Endothelial cell of umbilical vein (primary cell): ENCODE measurements around the gene SCLY. TPM values are rescaled to one million over a fixed set of nuclear protein-coding genes. Genes with fewer than 3 reads are reported as not detected.

ENCODE experiments used
- Bru-seq: library from RNA; stranded (reverse); fragments of 400-500 nt; gene quantifications from one replicate; lab custom pipeline; 2021; lab: Mats Ljungman, UMichigan
- BruChase-seq, 2 experiments: library from RNA; stranded (reverse); fragments of 400-500 nt; gene quantifications; one replicate each; lab custom pipeline; 2021; lab: Mats Ljungman, UMichigan
- BruUV-seq: library from RNA; stranded (reverse); fragments of 400-500 nt; replicated peaks from 2 replicates; lab custom pipeline; 2021; lab: Mats Ljungman, UMichigan
- CTCF ChIA-PET: fragments of 300-600, 350-600 bp; sonication (Branson Sonifier 250); formaldehyde crosslinking; loops from one replicate; lab custom pipeline; 2021; ENCODE audit warnings: antibody characterized with exemption, inconsistent platforms; lab: Charles Lee
- POLR2A ChIA-PET: fragments of 300-600, 350-600 bp; sonication (Branson Sonifier 250); formaldehyde crosslinking; loops from one replicate; lab custom pipeline; 2021; ENCODE audit warnings: antibody characterized with exemption, inconsistent platforms; lab: Charles Lee
- DNase-seq: peaks from one replicate; pipeline ENCODE4 v3.0.0-alpha.2; 2011; ENCODE audit warnings: low read depth, low spot score
- FAIRE-seq: peaks from 2 replicates; lab custom pipeline; 2011; peaks lifted over from hg19 to GRCh38; lab: Jason Lieb, UNC
- H2AFZ ChIP-seq: 2 replicates; pipeline ENCODE4 v1.6.0; 2012; ENCODE audit warnings: low read depth, low read length, control low read depth, inconsistent platforms
- H3K27ac ChIP-seq: 2 replicates; pipeline ENCODE4 v1.5.1; 2011; ENCODE audit warnings: low read depth, mild to moderate bottlenecking, control low read depth, low read length, moderate library complexity; ENCODE audit not compliant: insufficient read depth
- H3K27me3 ChIP-seq, 2 experiments: 2 replicates each; pipeline versions ENCODE4 v1.6.0 to v1.6.1; 2011; ENCODE audit warnings: low read length in 2 of 2, mixed read lengths in 1 of 2; ENCODE audit not compliant: control insufficient read depth in 2 of 2, insufficient read depth in 2 of 2
- H3K36me3 ChIP-seq, 2 experiments: 2 replicates in 1 of 2; 3 replicates in 1 of 2; pipeline ENCODE4 v1.5.1; 2011; ENCODE audit warnings: low read length in 2 of 2, mild to moderate bottlenecking in 1 of 2, moderate library complexity in 1 of 2; ENCODE audit not compliant: control insufficient read depth in 2 of 2, insufficient read depth in 2 of 2; ENCODE audit errors: extremely low read depth in 1 of 2
- H3K4me1 ChIP-seq: 3 replicates; pipeline ENCODE4 v1.5.1; 2011; ENCODE audit warnings: mild to moderate bottlenecking, low read length; ENCODE audit not compliant: control insufficient read depth, insufficient read depth; ENCODE audit errors: extremely low read depth
- H3K4me2 ChIP-seq: 2 replicates; pipeline ENCODE4 v1.6.1; 2011; ENCODE audit warnings: low read length, control low read depth, mixed read lengths; ENCODE audit not compliant: insufficient read depth
- H3K4me3 ChIP-seq, 3 experiments: fragments of 200-600 bp in 1 of 3; sonication (generic), shearing (Covaris generic) in 1 of 3; replicated peaks in 1 of 3; 2 replicates each; pipeline ENCODE4 v1.5.1; 2011 to 2016; ENCODE audit warnings: control low read depth in 3 of 3, low read length in 3 of 3, mild to moderate bottlenecking in 2 of 3, inconsistent platforms in 1 of 3, low read depth in 1 of 3, moderate library complexity in 1 of 3; ENCODE audit not compliant: insufficient read depth in 1 of 3
- H3K79me2 ChIP-seq: 2 replicates; pipeline ENCODE4 v1.6.0; 2012; ENCODE audit warnings: low read length, inconsistent platforms; ENCODE audit not compliant: control insufficient read depth, insufficient read depth
- H3K9ac ChIP-seq: replicated peaks from 2 replicates; pipeline ENCODE3; 2011; ENCODE audit warnings: low read length, control low read depth; ENCODE audit not compliant: insufficient read depth; ENCODE audit errors: extremely low read depth
- H3K9me1 ChIP-seq: replicated peaks from 3 replicates; pipeline ENCODE4 v1.6.0; 2011; ENCODE audit warnings: mild to moderate bottlenecking, low read length; ENCODE audit not compliant: control insufficient read depth, insufficient read depth; ENCODE audit errors: extremely low read depth
- H3K9me3 ChIP-seq: replicated peaks from 2 replicates; pipeline ENCODE4 v1.5.1; 2012; ENCODE audit warnings: low read length, inconsistent platforms; ENCODE audit not compliant: control insufficient read depth, insufficient read depth
- H4K20me1 ChIP-seq: replicated peaks from 2 replicates; pipeline ENCODE3; 2011; ENCODE audit warnings: mild to moderate bottlenecking, low read length; ENCODE audit not compliant: control insufficient read depth, insufficient read depth; ENCODE audit errors: extremely low read depth
- EZH2 ChIP-seq: IDR thresholded peaks from 2 replicates; pipeline ENCODE4 v1.6.1; 2012; ENCODE audit warnings: borderline replicate concordance, low read depth, mild to moderate bottlenecking, moderate library complexity, low read length, inconsistent platforms; ENCODE audit not compliant: severe bottlenecking
- FOS ChIP-seq: IDR thresholded peaks from 2 replicates; pipeline ENCODE4 v1.6.1; 2011; ENCODE audit warnings: mild to moderate bottlenecking, low read length, moderate library complexity, borderline replicate concordance; ENCODE audit not compliant: insufficient read depth
- JUN ChIP-seq: IDR thresholded peaks from 2 replicates; pipeline ENCODE4 v1.6.1; 2011; ENCODE audit warnings: borderline replicate concordance, low read depth; ENCODE audit not compliant: insufficient read length, insufficient read depth
- POLR2A ChIP-seq: IDR thresholded peaks from 2 replicates; pipeline ENCODE4 v1.6.1; 2012; ENCODE audit warnings: low read depth, mild to moderate bottlenecking, control low read depth, low read length
- POLR2AphosphoS5 ChIP-seq: IDR thresholded peaks from 2 replicates; pipeline ENCODE4 v1.6.1; 2012; ENCODE audit warnings: low read depth, mild to moderate bottlenecking, control low read depth, low read length, moderate library complexity; ENCODE audit not compliant: insufficient read depth
- dilution Hi-C: fragments of 300-500 bp; cut with MboI; formaldehyde crosslinking; loops from one replicate; pipeline ENCODE4 v1.15.0; 2019; ENCODE audit warnings: low sequenced_read_pairs; ENCODE audit not compliant: extremely low pct_ligation_motif_present
- intact Hi-C: fragments of 100-400 bp; cut with micrococcal nuclease; formaldehyde crosslinking; loops from one replicate; pipeline ENCODE4 v1.10.0; 2022
- long read RNA-seq: library from polyadenylated mRNA; stranded (forward); transcript quantifications from one replicate; pipeline ENCODE4 v2.0.0, GENCODE V29; 2021
- polyA minus RNA-seq, 3 experiments: library from RNA; depleted of rRNA, polyadenylated mRNA; stranded (reverse); fragments of >200 nt; gene quantifications; 1 replicate in 1 of 3; 2 replicates in 2 of 3; pipeline ENCODE4 v1.2.3, GENCODE V29; 2011
- polyA plus RNA-seq, 4 experiments: library from polyadenylated mRNA; depleted of rRNA in 3 of 4; stranded (reverse) in 3 of 4; unstranded in 1 of 4; fragments of >200 nt; gene quantifications; 2 replicates each; pipeline versions ENCODE4 v1.2.1 to v1.2.3, GENCODE V29; 2011 to 2012; ENCODE audit warnings: missing spikeins in 1 of 4
- total RNA-seq: library from RNA; stranded (reverse); gene quantifications from 2 replicates; pipeline ENCODE4 v1.2.3, GENCODE V29; 2021
- TF ChIP-seq, protein P1 (sequence below), 2 donors: IDR thresholded peaks; 1 replicate in 1 of 2; 2 replicates in 1 of 2; pipeline ENCODE4 v1.5.1; 2011; ENCODE audit warnings: low read length in 2 of 2, mild to moderate bottlenecking in 2 of 2, moderate library complexity in 2 of 2, control low read depth in 1 of 2, inconsistent platforms in 1 of 2, low read depth in 1 of 2; ENCODE audit not compliant: insufficient read depth in 1 of 2; ENCODE audit errors: extremely low read depth in 1 of 2
- TF ChIP-seq, protein P2 (sequence below): IDR thresholded peaks from 2 replicates; pipeline ENCODE4 v1.6.1; 2011; ENCODE audit not compliant: insufficient read depth, insufficient read length

SCLY gene, protein sequence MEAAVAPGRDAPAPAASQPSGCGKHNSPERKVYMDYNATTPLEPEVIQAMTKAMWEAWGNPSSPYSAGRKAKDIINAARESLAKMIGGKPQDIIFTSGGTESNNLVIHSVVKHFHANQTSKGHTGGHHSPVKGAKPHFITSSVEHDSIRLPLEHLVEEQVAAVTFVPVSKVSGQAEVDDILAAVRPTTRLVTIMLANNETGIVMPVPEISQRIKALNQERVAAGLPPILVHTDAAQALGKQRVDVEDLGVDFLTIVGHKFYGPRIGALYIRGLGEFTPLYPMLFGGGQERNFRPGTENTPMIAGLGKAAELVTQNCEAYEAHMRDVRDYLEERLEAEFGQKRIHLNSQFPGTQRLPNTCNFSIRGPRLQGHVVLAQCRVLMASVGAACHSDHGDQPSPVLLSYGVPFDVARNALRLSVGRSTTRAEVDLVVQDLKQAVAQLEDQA
- 28.6 and 32.7 TPM in 2 replicates for total RNA-seq
- 22.6 and 24.5 TPM in 2 replicates for polyA plus RNA-seq
- 18.0 and 18.2 TPM in 2 replicates for polyA plus RNA-seq (2011; cell fraction: cytosol; rRNA removed)
- polyA plus RNA-seq (2011; cell fraction: nucleus; rRNA removed): 23.5 and 29.6 TPM in 2 replicates
- polyA plus RNA-seq (2012): 16.8 and 18.3 TPM in 2 replicates
- 22.7 and 26.7 TPM in 2 replicates for polyA minus RNA-seq
- 15.9 TPM for polyA minus RNA-seq (2011; cell fraction: cytosol; rRNA and poly(A)+ RNA removed)
- 15.7 and 21.2 TPM in 2 replicates for polyA minus RNA-seq (2011; cell fraction: nucleus; rRNA and poly(A)+ RNA removed)
- percentile 65 among the genes with signal in this experiment for Bru-seq, nascent RNA
- BruChase-seq, experiment 1, labeled RNA remaining after a 6-hour chase: percentile 67 among the genes with signal in this experiment
- BruChase-seq, experiment 2, labeled RNA remaining after a 2-hour chase: percentile 82 among the genes with signal in this experiment
- long read RNA-seq, transcript SCLY-202 (8 exons, 1,774 nt): minor isoform, 11 of 49 reads
- long read RNA-seq, transcript SCLY-201 (12 exons, 2,562 nt): major isoform, 15 of 49 reads
- long read RNA-seq, partial matches to known transcripts: 12 of 49 reads
- long read RNA-seq, other reads (novel, unspliced or antisense): 10 of 49 reads

DNA sequence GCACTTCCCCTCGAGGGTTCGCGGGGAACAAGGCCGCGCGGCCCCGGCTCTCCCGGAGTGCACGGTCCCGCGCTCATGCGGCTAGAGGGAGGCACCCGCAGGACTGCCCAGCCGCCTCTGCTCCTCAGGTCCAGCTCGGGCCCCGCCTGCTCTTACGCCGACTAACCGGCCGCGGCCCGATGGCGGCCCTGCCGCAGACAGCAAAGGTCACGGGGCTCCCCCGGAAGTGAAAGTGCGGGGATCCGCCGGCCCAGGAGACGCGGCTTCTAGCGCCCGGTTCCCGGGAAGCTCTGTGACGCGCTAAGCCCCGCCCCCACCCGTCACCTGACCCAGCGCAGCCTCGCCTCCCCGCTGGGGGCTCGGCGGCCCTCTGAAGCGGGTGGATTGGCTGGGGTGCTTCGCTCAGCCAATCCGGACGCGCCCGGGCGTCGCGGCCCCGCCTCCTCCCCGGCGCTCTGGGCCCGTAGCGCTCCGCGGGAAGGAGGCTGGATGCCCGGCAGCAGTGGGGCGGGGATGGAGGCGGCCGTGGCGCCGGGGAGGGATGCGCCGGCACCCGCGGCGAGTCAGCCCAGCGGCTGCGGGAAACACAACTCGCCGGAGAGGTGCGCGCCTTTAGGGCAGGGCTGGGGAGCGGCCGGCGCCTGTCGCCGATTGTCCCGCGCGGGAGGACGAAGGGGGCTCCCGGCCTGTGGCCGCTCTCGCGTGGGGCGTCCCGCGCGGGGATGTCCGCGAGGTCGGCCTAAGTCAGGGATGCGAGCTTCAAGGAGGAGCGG lies at the start of gene SCLY:
Gene SCLY (plus strand): TSS at position 460 of the 773 bp plus-strand sequence. CDS start 54 bp downstream, at position 514.
- Histone ChIP-seq H2AFZ (peak within 1 kb of the TSS; percentile 91), H3K9me3 (no peaks in the 10 kb centered on the region), H3K27ac (peak within 1 kb of the TSS; percentile 54), H3K9me1 (no peaks in the 10 kb centered on the region), H3K36me3 (peaks cover 0 to 6% of the 10 kb centered on the region in 2 experiments), H3K27me3 (no peaks in the 10 kb centered on the region), H4K20me1 (no peaks in the 10 kb centered on the region), H3K4me3 (peak within 1 kb of the TSS; percentile 72 to 87 (median 77)), H3K4me2 (peak within 1 kb of the TSS; percentile 84), H3K79me2 (peaks cover 7% of the 10 kb centered on the region), H3K9ac (peak within 1 kb of the TSS; percentile 75), H3K4me1 (peaks cover 10% of the 10 kb centered on the region)
- no TSS peak for BruUV-seq
- FAIRE-seq (peak; percentile 96), DNase-seq (peak; percentile 98)
- intact Hi-C loops (loop anchor here (1.0 to 10.0 kb wide), 5 partner anchors 38 to 203 kb away; partner anchors contain the start of gene RAMP1), dilution Hi-C loops (no loop called here)
- TF ChIP-seq, protein P1, sequence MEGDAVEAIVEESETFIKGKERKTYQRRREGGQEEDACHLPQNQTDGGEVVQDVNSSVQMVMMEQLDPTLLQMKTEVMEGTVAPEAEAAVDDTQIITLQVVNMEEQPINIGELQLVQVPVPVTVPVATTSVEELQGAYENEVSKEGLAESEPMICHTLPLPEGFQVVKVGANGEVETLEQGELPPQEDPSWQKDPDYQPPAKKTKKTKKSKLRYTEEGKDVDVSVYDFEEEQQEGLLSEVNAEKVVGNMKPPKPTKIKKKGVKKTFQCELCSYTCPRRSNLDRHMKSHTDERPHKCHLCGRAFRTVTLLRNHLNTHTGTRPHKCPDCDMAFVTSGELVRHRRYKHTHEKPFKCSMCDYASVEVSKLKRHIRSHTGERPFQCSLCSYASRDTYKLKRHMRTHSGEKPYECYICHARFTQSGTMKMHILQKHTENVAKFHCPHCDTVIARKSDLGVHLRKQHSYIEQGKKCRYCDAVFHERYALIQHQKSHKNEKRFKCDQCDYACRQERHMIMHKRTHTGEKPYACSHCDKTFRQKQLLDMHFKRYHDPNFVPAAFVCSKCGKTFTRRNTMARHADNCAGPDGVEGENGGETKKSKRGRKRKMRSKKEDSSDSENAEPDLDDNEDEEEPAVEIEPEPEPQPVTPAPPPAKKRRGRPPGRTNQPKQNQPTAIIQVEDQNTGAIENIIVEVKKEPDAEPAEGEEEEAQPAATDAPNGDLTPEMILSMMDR (IDR thresholded peaks at IDR 0.05; ENCODE audit: extremely low read depth in 1 of 2, insufficient read depth in 1 of 2, low read depth in 1 of 2, low read length in 2 of 2): no peak
- TF ChIP-seq JUN (no peak), EZH2 (peak; percentile 32), POLR2AphosphoS5 (peak; percentile 84), POLR2A (peak; percentile 68), FOS (no peak)
- TF ChIP-seq, protein P2, sequence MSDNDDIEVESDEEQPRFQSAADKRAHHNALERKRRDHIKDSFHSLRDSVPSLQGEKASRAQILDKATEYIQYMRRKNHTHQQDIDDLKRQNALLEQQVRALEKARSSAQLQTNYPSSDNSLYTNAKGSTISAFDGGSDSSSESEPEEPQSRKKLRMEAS: peak; percentile 59
- CTCF ChIA-PET: interaction anchor here (1.0 to 2.7 kb wide), 3 partner anchors 137 to 202 kb away, joined by 5 to 7 read pairs (median 7); no protein-coding TSS in a partner anchor
- POLR2A ChIA-PET: interaction anchor here (0.6 to 0.8 kb wide), 2 partner anchors 12 to 585 kb away, joined by 3 read pairs; no protein-coding TSS in a partner anchor
